GM23248 (cell line): ENCODE data around the gene CEP41. TPM values are rescaled to one million over a fixed set of nuclear protein-coding genes. Genes with fewer than 3 reads are reported as not detected.

Source experiments
- DNase-seq: peaks from one replicate; pipeline ENCODE4 v3.0.0-alpha.2; 2015
- H2AFZ ChIP-seq: fragments of 200-600 bp; sonication (generic); 2 replicates; pipeline ENCODE4 v1.6.1; 2016; ENCODE audit warnings: antibody characterized with exemption
- H3F3A ChIP-seq: fragments of 200-600 bp; sonication (generic); 2 replicates; pipeline ENCODE4 v1.6.1; 2016; ENCODE audit warnings: mild to moderate bottlenecking, antibody characterized with exemption, mixed run types; ENCODE audit not compliant: insufficient read depth
- H3K27ac ChIP-seq: fragments of 200-600 bp; sonication (generic); 2 replicates; pipeline ENCODE4 v1.5.1; 2016; ENCODE audit warnings: mild to moderate bottlenecking
- H3K27me3 ChIP-seq: fragments of 200-600 bp; sonication (generic); replicated peaks from 2 replicates; pipeline ENCODE4 v1.6.1; 2016; ENCODE audit warnings: mild to moderate bottlenecking; ENCODE audit not compliant: insufficient read depth
- H3K36me3 ChIP-seq: fragments of 200-600 bp; sonication (generic); 2 replicates; pipeline ENCODE4 v1.6.1; 2016; ENCODE audit warnings: low read depth, mild to moderate bottlenecking
- H3K4me1 ChIP-seq: fragments of 200-600 bp; sonication (generic); 2 replicates; pipeline ENCODE4 v1.6.1; 2016; ENCODE audit warnings: mild to moderate bottlenecking; ENCODE audit not compliant: insufficient read depth
- H3K4me2 ChIP-seq: fragments of 200-600 bp; sonication (generic); one replicate; pipeline ENCODE4 v1.6.1; 2016; ENCODE audit warnings: mild to moderate bottlenecking; ENCODE audit not compliant: unreplicated experiment
- H3K4me3 ChIP-seq: fragments of 200-600 bp; sonication (generic); 2 replicates; pipeline ENCODE4 v1.5.1; 2016; ENCODE audit warnings: mild to moderate bottlenecking
- H3K79me2 ChIP-seq: fragments of 200-600 bp; sonication (generic); 2 replicates; pipeline ENCODE4 v1.6.1; 2016; ENCODE audit warnings: mild to moderate bottlenecking; ENCODE audit not compliant: insufficient read depth
- H3K9ac ChIP-seq: fragments of 200-600 bp; sonication (generic); 2 replicates; pipeline ENCODE4 v1.6.1; 2016; ENCODE audit warnings: mild to moderate bottlenecking
- H3K9me2 ChIP-seq: fragments of 200-600 bp; sonication (generic); 2 replicates; pipeline ENCODE4 v1.6.1; 2016; ENCODE audit warnings: mixed run types, mild to moderate bottlenecking, moderate library complexity; ENCODE audit not compliant: insufficient read depth
- H3K9me3 ChIP-seq: fragments of 200-600 bp; sonication (generic); one replicate; pipeline ENCODE4 v1.6.1; 2017; ENCODE audit warnings: low read depth
- H4K20me1 ChIP-seq: fragments of 200-600 bp; sonication (generic); 2 replicates; pipeline ENCODE4 v1.6.0; 2016; ENCODE audit not compliant: insufficient read depth
- EZH2 ChIP-seq: fragments of 200-600 bp; sonication (generic); IDR thresholded peaks from 2 replicates; pipeline ENCODE4 v1.6.1; 2018; ENCODE audit warnings: antibody characterized with exemption, mild to moderate bottlenecking; ENCODE audit not compliant: insufficient read depth, poor library complexity, severe bottlenecking
- EZH2phosphoT487 ChIP-seq: fragments of 200-600 bp; sonication (generic); IDR thresholded peaks from 2 replicates; pipeline ENCODE4 v1.6.1; 2018; ENCODE audit warnings: antibody characterized with exemption, moderate library complexity, mild to moderate bottlenecking, low read depth; ENCODE audit not compliant: insufficient read depth
- WGBS, 2 experiments: methylation state at CpG; one replicate each; pipeline ENCODE4 v1.1.6; 2015 to 2017; ENCODE audit warnings: low lambda C conversion rate in 2 of 2, low coverage in 1 of 2; ENCODE audit errors: missing lambda C conversion rate in 2 of 2; 5-methylcytosine and 5-hydroxymethylcytosine counted together
- in situ Hi-C: fragments of 300-500 bp; cut with MboI; formaldehyde crosslinking; loops from 2 replicates; pipeline ENCODE4 v1.15.0; 2020
- polyA plus RNA-seq: library from polyadenylated mRNA; unstranded; fragments of >200 nt; fragmentation: Nextera tagmentation; extraction: Ambion mirVana; gene quantifications from 2 replicates; pipeline ENCODE4 v1.2.1, GENCODE V29; 2016
- total RNA-seq: library from RNA; depleted of rRNA; stranded (reverse); fragments of >200 nt; shearing (Covaris generic); gene quantifications from 2 replicates; pipeline ENCODE4 v1.2.3, GENCODE V29; 2014

CEP41 gene
- total and polyA plus RNA-seq, 2 experiments from 2014 or later, result 18.3 to 32.3 TPM

DNA sequence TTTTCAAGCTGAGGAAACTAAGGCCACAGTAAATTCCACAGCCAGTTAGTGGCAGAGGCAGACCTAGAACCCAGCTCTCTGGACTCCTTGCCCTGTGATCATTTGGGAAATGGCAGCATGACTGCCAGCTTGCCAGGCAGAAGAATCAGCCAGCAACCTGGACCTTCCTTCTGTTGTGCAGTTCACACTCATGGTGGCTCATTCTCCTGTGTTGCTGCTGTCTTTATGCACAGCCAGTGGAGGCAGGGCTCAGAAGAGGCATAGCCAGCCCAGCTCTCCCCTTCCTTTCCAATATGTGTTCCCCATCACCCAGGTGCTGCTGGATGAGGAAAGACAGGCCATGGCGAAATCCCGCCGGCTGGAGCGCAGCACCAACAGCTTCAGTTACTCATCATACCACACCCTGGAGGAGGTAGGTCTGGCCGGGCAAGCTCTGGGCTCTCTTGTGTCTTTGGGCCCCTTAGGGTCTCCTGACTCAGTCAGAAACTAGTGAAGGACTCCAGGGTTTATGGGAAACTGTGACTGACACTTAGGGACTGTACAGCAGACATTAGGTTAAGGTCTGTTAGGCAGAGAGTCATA lies 81.4 kb downstream of the CEP41 start:
- DNase-seq, result no peak
- Histone ChIP-seq H3K4me2 (no peak overlapping the region), H3K36me3 (no peaks in the 10 kb centered on the region), H3K79me2 (no peaks in the 10 kb centered on the region), H3F3A (peaks cover 36% of the 10 kb centered on the region), H3K27ac (no peak overlapping the region), H3K4me1 (peaks cover 40% of the 10 kb centered on the region), H3K27me3 (no peaks in the 10 kb centered on the region), H3K9me2 (no peaks in the 10 kb centered on the region), H3K9me3 (no peaks in the 10 kb centered on the region), H2AFZ (no peak overlapping the region), H3K4me3 (no peak overlapping the region), H4K20me1 (no peaks in the 10 kb centered on the region), H3K9ac (no peak overlapping the region)
- 97 to 98% methylated on average over 5 of the region's 5 CpGs for WGBS, 2 experiments
- TF ChIP-seq EZH2phosphoT487, result no peak
- TF ChIP-seq EZH2, result no peak
- in situ Hi-C loops, result no loop called here

DNA sequence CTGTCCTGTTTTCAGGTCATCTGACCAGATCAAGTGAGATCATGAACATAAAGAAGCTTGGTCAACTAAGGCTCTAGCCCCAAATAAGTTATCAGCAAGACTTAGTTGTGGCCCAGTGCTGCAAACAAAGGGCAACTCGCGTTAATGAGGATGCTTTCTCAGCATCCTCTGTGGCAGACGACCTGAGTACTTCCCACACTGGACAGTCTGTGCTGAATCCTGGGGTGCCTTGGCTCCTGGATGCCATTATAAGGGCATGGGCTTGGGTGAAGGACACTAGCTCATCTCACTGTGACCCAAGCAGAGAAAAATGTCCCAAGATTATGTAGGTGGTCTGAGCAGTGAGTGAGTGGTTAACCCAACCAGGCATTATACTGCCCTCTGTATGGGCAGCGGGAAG lies 82.3 kb downstream of the CEP41 start:
- no peak overlapping the region for H3K9ac ChIP-seq
- no peaks in the 10 kb centered on the region for H4K20me1 ChIP-seq
- no peaks in the 10 kb centered on the region for H3K79me2 ChIP-seq
- TF ChIP-seq EZH2, result no peak
- no peak for TF ChIP-seq EZH2phosphoT487
- H3K36me3 ChIP-seq, result no peaks in the 10 kb centered on the region
- H3K27me3 ChIP-seq, result no peaks in the 10 kb centered on the region
- H3K9me3 ChIP-seq, result no peaks in the 10 kb centered on the region
- in situ Hi-C loops, result no loop called here
- peaks cover 29% of the 10 kb centered on the region for H3F3A ChIP-seq
- H3K4me1 ChIP-seq, result peaks cover 32% of the 10 kb centered on the region
- no peaks in the 10 kb centered on the region for H3K9me2 ChIP-seq
- H3K27ac ChIP-seq, result no peak overlapping the region
- WGBS, 2 experiments, result 95 to 97% methylated on average over 4 of the region's 4 CpGs
- no peak overlapping the region for H3K4me2 ChIP-seq
- no peak overlapping the region for H2AFZ ChIP-seq
- no peak overlapping the region for H3K4me3 ChIP-seq
- DNase-seq, result no peak

DNA sequence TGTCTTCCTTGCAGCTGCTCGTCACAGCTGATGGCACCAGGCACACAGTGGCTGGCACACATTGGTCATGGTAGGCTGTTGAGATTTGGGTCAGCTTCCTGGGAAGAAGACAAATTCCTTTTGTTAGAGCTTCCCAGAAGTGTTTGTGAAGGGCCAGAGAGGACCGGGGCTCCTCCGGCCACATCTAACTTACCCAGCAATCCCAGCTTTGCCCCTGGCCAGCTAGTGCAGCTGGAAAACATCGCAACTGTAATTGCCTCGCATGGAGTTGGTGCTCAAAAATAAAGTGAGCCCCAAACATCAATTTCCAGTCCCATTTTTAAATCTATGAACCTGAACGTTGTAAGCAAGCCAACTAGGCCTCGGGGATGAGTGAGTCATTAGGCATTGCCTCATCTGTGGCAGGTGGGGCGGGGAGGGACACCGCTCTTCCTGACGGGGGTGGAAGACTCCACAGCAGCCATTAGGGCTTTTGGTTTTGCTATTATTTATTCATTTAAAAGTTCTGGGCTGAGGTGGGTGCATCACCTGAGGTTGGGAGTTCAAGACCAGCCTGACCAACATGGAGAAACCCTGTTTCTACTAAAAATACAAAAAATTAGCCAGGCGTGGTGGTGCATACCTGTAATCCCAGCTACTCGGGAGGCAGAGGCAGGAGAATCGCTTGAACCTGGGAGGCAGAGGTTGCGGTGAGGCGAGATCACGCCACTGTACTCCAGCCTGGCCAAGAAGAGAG lies 83.8 kb downstream of the CEP41 start:
- TF ChIP-seq EZH2phosphoT487 (no peak), EZH2 (no peak)
- Histone ChIP-seq H3K27ac (peak overlapping the region; percentile 75), H2AFZ (0 out of 2 replicates have a peak overlapping the region, but pooled peaks have one; percentile 31), H3K9ac (peak overlapping the region; percentile 9; the same call in 1 of the 2 replicates), H3K79me2 (no peaks in the 10 kb centered on the region), H3F3A (peaks cover 29% of the 10 kb centered on the region), H3K4me2 (peak overlapping the region; percentile 56), H3K4me3 (peak overlapping the region; percentile 13; the same call in 1 of the 2 replicates), H3K9me2 (no peaks in the 10 kb centered on the region), H3K36me3 (no peaks in the 10 kb centered on the region), H3K4me1 (peaks cover 39% of the 10 kb centered on the region), H4K20me1 (no peaks in the 10 kb centered on the region), H3K27me3 (no peaks in the 10 kb centered on the region), H3K9me3 (no peaks in the 10 kb centered on the region)
- DNase-seq, result peak; percentile 84
- in situ Hi-C loops, result no loop called here
- 64 to 67% methylated on average over 16 of the region's 16 CpGs for WGBS, 2 experiments

DNA sequence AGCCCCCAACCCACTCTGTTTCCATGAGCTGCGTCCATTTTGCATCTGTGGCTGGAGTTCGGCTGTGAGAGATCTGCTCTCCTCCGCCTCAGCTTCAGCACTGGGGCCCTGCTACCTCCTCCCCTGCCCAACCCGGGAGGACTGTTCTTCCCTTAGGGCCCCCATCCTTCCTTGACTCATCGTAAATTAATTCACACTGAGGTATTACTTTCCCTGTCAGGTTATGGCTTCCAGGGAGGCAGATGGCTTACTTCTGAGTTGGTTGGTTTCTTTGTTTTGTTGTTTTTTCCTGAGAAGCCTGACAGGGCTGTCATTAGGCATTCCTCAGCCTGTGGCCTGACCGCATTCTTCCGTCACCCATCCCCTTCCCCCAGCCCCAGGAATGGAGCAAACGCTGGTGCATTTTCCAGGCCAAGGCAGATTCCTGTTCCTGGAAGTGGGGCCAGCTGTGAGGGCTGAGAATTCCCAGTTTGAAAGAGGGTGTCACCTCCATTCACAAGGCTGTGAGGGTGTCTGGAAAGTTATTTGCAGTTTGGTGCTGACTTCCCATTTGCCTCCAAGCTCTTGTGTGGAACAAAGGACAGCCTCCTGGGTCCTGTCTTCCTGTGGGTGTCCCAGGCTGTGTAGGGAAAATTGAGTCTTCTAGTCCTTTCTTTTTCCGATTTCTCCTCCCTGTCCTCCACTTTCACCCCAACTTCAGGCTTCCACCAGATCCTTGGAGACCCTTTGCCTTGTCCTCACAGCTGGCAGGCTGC lies 84.5 kb downstream of the CEP41 start:
- Histone ChIP-seq H3K4me2 (peak overlapping the region; percentile 56), H4K20me1 (no peaks in the 10 kb centered on the region), H3K9ac (peak overlapping the region; percentile 38), H3K4me3 (peak overlapping the region; percentile 33; the same call in 1 of the 2 replicates), H2AFZ (peak overlapping the region; percentile 31; the same call in 1 of the 2 replicates), H3F3A (peaks cover 29% of the 10 kb centered on the region), H3K27me3 (no peaks in the 10 kb centered on the region), H3K36me3 (no peaks in the 10 kb centered on the region), H3K9me2 (no peaks in the 10 kb centered on the region), H3K9me3 (no peaks in the 10 kb centered on the region), H3K4me1 (peaks cover 39% of the 10 kb centered on the region), H3K27ac (peak overlapping the region; percentile 75), H3K79me2 (no peaks in the 10 kb centered on the region)
- WGBS, 2 experiments, result 8 to 10% methylated on average over 9 of the region's 9 CpGs
- in situ Hi-C loops, result no loop called here
- DNase-seq, result peak; percentile 94
- no peak for TF ChIP-seq EZH2
- TF ChIP-seq EZH2phosphoT487, result peak; percentile 87
